ENCODE measurements around the gene ITGB5. TPM values are rescaled to one million over a fixed set of nuclear protein-coding genes. Genes with fewer than 3 reads are reported as not detected.

Gene ITGB5
- total RNA-seq, 4 donors from 2014 or later: 79.2 to 122 (median 110) TPM

GRCh38 chr3:124837065-124837464, 50.1 kb downstream of the ITGB5 start:
- peak overlapping the region; percentile 31 to 72 (median 58) for H3K27ac ChIP-seq

GRCh38 chr3:124836448-124836847, 50.7 kb downstream of the ITGB5 start:
- peaks cover 8 to 41% of the 10 kb centered on the region in 2 donors for H3K4me1 ChIP-seq

More at GRCh38 chr3:124837065-124837464, 50.1 kb downstream of the ITGB5 start:
- no peaks in the 10 kb centered on the region for H3K36me3 ChIP-seq
- H3K4me3 ChIP-seq (replicated peaks in 1 of 3): no peak overlapping the region
- peaks cover 8 to 40% of the 10 kb centered on the region in 2 donors for H3K4me1 ChIP-seq
- H3K27me3 ChIP-seq: no peaks in the 10 kb centered on the region
- no peaks in the 10 kb centered on the region for H3K9me3 ChIP-seq
- DNase-seq: no peak
- TF ChIP-seq POLR2A (IDR thresholded peaks at IDR 0.05) (no peak), CTCF (IDR thresholded peaks at IDR 0.05) (no peak)
- WGBS, 2 donors: 77% methylated on average over 2 of the region's 2 CpGs
- intact Hi-C loops (cut with DNase I): no loop called here

DNA sequence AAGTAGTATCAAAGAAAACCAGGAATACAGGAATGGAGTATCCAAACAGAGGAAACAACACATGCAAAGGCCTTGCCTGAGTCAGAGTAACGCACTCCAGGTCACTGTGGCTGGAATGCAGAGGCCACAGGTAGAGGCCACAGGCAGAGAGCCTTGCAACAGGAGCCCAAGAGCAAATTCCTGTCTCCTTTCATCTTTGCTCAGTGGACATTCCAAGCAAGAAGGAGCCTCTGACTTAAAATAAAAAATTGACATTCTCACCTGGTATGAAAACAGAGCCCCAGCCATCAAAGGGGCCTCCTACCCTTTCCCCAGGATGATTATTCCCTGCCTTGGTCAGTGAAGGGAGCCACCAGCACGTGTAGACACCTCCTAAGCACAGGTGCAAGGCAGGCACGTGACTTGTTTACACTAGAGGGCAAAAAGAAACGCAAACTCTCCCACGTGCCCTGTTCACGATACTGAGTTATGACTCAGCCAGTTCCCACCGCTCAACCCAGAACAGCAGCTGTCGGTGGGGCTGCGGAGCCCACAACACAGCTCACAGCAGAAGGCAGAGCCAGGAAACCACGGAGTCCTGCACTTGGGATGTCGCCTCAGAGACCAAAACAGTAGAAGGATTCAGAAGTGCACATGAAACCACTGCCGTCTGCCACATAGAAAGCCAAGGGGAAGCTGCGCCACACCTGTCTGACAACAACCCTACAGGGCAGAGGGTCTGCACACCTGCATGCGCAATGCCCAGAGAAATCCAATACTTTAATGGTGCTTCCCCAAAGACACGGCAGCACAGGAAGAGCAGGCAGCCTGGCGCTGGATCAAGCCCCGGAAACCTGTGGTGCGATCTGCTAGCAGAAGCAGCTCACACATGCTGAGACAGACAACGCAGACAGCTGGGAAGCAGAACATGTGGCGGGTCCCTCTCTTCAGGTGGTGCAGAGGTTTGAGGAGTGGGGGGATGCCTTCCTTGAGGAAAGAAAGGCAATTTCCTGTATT, 52.1 kb downstream of the ITGB5 start:
- WGBS, 2 donors: 68 to 74% methylated on average over 20 of the region's 20 CpGs
- no peaks in the 10 kb centered on the region for H3K36me3 ChIP-seq
- no peaks in the 10 kb centered on the region for H3K9me3 ChIP-seq
- H3K4me1 ChIP-seq: peaks cover 8 to 44% of the 10 kb centered on the region in 2 donors
- no peak overlapping the region for H3K4me3 ChIP-seq (replicated peaks in 1 of 3)
- no peaks in the 10 kb centered on the region for H3K27me3 ChIP-seq
- no peak for TF ChIP-seq POLR2A (IDR thresholded peaks at IDR 0.05)
- TF ChIP-seq CTCF (IDR thresholded peaks at IDR 0.05): no peak
- intact Hi-C loops (cut with DNase I): no loop called here
- DNase-seq: no peak
- H3K27ac ChIP-seq: peak overlapping the region in 2 of 3 donors; percentile 31 to 55

More at GRCh38 chr3:124836448-124836847, 50.7 kb downstream of the ITGB5 start:
- 83 to 88% methylated on average over 1 of the region's 1 CpG for WGBS, 2 donors
- TF ChIP-seq POLR2A (IDR thresholded peaks at IDR 0.05) (no peak), CTCF (IDR thresholded peaks at IDR 0.05) (no peak)
- intact Hi-C loops (cut with DNase I): no loop called here
- H3K27ac ChIP-seq: peak overlapping the region; percentile 31 to 72 (median 58)
- no peaks in the 10 kb centered on the region for H3K36me3 ChIP-seq
- H3K9me3 ChIP-seq: no peaks in the 10 kb centered on the region
- DNase-seq: no peak
- no peaks in the 10 kb centered on the region for H3K27me3 ChIP-seq
- H3K4me3 ChIP-seq (replicated peaks in 1 of 3): no peak overlapping the region

GRCh38 chr3:124833710-124834332, 53.3 kb downstream of the ITGB5 start:
- no peak for DNase-seq
- Histone ChIP-seq H3K27ac (peak overlapping the region in 2 of 3 donors; percentile 25 to 34), H3K9me3 (no peaks in the 10 kb centered on the region), H3K36me3 (no peaks in the 10 kb centered on the region), H3K4me3 (replicated peaks in 1 of 3) (no peak overlapping the region), H3K27me3 (no peaks in the 10 kb centered on the region), H3K4me1 (peaks cover 8 to 50% of the 10 kb centered on the region in 2 donors)
- TF ChIP-seq CTCF (IDR thresholded peaks at IDR 0.05): no peak
- TF ChIP-seq POLR2A (IDR thresholded peaks at IDR 0.05): no peak
- 86% methylated on average over 4 of the region's 4 CpGs for WGBS, 2 donors
- intact Hi-C loops (cut with DNase I): no loop called here
